ENCODE measurements around the gene CLSTN3. TPM values are rescaled to one million over a fixed set of nuclear protein-coding genes. Genes with fewer than 3 reads are reported as not detected.

Gene CLSTN3
- total RNA-seq, 1 experiment from 2014 or later: 40.2 TPM

DNA sequence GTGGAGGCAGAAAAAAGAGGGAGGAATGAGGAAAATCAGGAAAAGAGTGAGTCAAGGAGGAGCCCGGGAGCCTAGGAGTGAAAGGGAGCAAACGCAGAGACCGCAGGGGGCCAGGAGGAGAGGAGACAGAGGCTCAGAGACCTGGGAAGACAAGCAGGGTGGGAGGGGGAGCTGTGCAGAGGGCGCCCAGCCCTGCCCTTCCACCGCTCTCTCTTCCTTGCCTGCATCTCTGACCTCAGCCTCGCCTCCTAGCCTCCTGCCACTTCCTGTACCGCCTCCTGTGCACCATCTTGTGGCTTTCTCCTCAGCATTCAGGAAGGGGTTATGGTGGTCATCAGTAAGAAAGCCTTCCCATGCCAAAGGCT lies 1.3 kb downstream of the CLSTN3 start:
- BruUV-seq (replicated peaks): no TSS peak
- Mint-ChIP-seq H3K27me3 (ENCODE audit: insufficient read depth, unreplicated experiment) (no peaks in the 10 kb centered on the region), H3K27ac (ENCODE audit: unreplicated experiment) (no peak overlapping the region), H3K36me3 (ENCODE audit: insufficient read depth, unreplicated experiment) (peaks cover 27% of the 10 kb centered on the region), H3K4me1 (ENCODE audit: low read depth, unreplicated experiment) (peaks cover 35% of the 10 kb centered on the region), H3K9me3 (ENCODE audit: unreplicated experiment) (no peaks in the 10 kb centered on the region), H3K4me3 (ENCODE audit: unreplicated experiment) (peak overlapping the region; percentile 86)
- CTCF ChIA-PET: interaction anchor here (1.4 kb wide), 1 partner anchor 22 kb away, joined by 5 read pairs; the partner anchor contains the start of gene C1RL
- intact Hi-C loops (cut with micrococcal nuclease; ENCODE audit: unreplicated experiment): no loop called here
- POLR2A ChIA-PET: interaction anchor here (1.1 kb wide), 1 partner anchor 185 kb away, joined by 3 read pairs; no protein-coding TSS in a partner anchor
- H3K4me3 ChIP-seq (ENCODE audit: low read depth, low read length): peak overlapping the region; percentile 70
- TF ChIP-seq, protein P1, sequence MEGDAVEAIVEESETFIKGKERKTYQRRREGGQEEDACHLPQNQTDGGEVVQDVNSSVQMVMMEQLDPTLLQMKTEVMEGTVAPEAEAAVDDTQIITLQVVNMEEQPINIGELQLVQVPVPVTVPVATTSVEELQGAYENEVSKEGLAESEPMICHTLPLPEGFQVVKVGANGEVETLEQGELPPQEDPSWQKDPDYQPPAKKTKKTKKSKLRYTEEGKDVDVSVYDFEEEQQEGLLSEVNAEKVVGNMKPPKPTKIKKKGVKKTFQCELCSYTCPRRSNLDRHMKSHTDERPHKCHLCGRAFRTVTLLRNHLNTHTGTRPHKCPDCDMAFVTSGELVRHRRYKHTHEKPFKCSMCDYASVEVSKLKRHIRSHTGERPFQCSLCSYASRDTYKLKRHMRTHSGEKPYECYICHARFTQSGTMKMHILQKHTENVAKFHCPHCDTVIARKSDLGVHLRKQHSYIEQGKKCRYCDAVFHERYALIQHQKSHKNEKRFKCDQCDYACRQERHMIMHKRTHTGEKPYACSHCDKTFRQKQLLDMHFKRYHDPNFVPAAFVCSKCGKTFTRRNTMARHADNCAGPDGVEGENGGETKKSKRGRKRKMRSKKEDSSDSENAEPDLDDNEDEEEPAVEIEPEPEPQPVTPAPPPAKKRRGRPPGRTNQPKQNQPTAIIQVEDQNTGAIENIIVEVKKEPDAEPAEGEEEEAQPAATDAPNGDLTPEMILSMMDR (IDR thresholded peaks at IDR 0.05; ENCODE audit: insufficient read depth in 1 of 2, low read depth in 1 of 2, low read length in 1 of 2, severe bottlenecking in 1 of 2, unreplicated experiment in 1 of 2): no peak
- no peak for DNase-seq
- H3K9me3 ChIP-seq: no peaks in the 10 kb centered on the region
- H3K36me3 ChIP-seq (ENCODE audit: control insufficient read depth, insufficient read depth, low read length): peaks cover 2% of the 10 kb centered on the region; the same call in 1 of the 2 replicates
- H3K27me3 ChIP-seq (replicated peaks; ENCODE audit: control insufficient read depth, insufficient read depth, low read length): no peaks in the 10 kb centered on the region
- peaks cover 30% of the 10 kb centered on the region for H3K4me1 ChIP-seq

DNA sequence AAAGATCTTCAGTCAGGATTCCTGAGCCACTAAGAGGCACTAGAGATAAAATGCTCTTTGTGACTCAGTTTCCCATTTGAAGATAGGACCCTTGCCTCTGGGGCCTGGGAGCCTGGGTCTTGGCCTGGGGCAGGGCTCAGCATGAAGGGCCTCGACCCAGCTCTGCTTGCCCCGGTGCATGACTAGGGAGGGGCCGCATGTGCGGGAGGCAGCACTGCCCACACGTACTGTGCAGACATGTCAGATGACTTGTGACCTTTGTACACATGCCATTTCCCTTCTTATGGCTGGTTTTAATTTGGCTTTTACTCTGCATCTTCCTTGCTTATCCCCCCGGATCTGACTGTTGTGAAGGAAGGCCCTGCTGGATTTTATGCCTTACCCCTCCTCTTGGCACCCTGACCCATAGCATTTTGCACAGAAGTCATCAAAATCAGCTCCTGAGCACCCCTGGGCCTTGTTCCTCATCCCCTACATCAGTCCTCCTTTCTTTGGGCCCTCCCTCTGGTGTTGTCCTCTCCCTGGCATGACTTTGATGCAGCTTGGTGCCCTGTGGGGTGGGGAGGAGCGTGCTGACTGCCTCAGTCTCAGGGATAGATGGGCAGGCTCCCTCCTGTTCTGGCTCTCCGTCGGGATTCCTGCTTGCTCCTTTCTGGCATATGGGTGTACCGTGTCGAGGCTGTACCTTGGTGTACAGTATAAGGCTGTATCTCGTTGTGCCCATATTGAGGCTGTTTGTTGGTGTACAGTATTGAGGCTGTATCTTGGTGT lies 4.4 kb downstream of the CLSTN3 start:
- Histone ChIP-seq H3K4me3 (ENCODE audit: low read depth, low read length) (no peak overlapping the region), H3K27me3 (replicated peaks; ENCODE audit: control insufficient read depth, insufficient read depth, low read length) (no peaks in the 10 kb centered on the region), H3K4me1 (peaks cover 10% of the 10 kb centered on the region; the same call in 1 of the 2 replicates), H3K36me3 (ENCODE audit: control insufficient read depth, insufficient read depth, low read length) (peaks cover 2% of the 10 kb centered on the region; the same call in 1 of the 2 replicates), H3K9me3 (no peaks in the 10 kb centered on the region)
- Mint-ChIP-seq H3K27ac (ENCODE audit: unreplicated experiment) (no peak overlapping the region), H3K4me1 (ENCODE audit: low read depth, unreplicated experiment) (peaks cover 15% of the 10 kb centered on the region), H3K9me3 (ENCODE audit: unreplicated experiment) (no peaks in the 10 kb centered on the region), H3K4me3 (ENCODE audit: unreplicated experiment) (no peak overlapping the region), H3K36me3 (ENCODE audit: insufficient read depth, unreplicated experiment) (peaks cover 32% of the 10 kb centered on the region), H3K27me3 (ENCODE audit: insufficient read depth, unreplicated experiment) (no peaks in the 10 kb centered on the region)
- DNase-seq: no peak
- TF ChIP-seq, protein P1 (IDR thresholded peaks at IDR 0.05; ENCODE audit: insufficient read depth in 1 of 2, low read depth in 1 of 2, low read length in 1 of 2, severe bottlenecking in 1 of 2, unreplicated experiment in 1 of 2): no peak
- BruUV-seq (replicated peaks): no TSS peak
- intact Hi-C loops (cut with micrococcal nuclease; ENCODE audit: unreplicated experiment): no loop called here
- ChIA-PET CTCF (no interaction called here), POLR2A (no interaction called here)

DNA sequence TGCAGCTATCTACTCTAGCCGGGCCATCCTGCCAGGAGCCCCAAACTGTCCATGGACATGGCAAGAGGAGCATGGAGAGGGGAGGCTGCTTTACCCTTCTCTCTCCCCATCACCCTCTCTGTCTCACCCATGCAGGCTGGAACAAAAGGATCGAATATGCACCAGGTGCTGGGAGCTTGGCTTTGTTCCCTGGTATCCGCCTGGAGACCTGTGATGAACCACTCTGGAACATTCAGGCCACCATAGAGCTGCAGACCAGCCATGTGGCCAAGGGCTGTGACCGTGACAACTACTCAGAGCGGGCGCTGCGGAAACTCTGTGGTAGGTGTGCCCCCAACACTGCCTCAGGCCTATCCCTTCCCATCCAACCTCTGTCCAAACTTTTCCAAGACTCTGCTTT lies 5.9 kb downstream of the CLSTN3 start:
- Mint-ChIP-seq H3K36me3 (ENCODE audit: insufficient read depth, unreplicated experiment) (peaks cover 17% of the 10 kb centered on the region), H3K4me1 (ENCODE audit: low read depth, unreplicated experiment) (peaks cover 8% of the 10 kb centered on the region)
- no TSS peak for BruUV-seq (replicated peaks)

More for the DNA sequence above, 5.9 kb downstream of the CLSTN3 start:
- H3K9me3 ChIP-seq: no peaks in the 10 kb centered on the region
- no peaks in the 10 kb centered on the region for H3K27me3 Mint-ChIP-seq (ENCODE audit: insufficient read depth, unreplicated experiment)
- ChIA-PET CTCF (no interaction called here), POLR2A (interaction anchor here (0.7 kb wide), 1 partner anchor 58 kb away, joined by 3 read pairs; no protein-coding TSS in a partner anchor)
- no peaks in the 10 kb centered on the region for H3K9me3 Mint-ChIP-seq (ENCODE audit: unreplicated experiment)
- peaks cover 7% of the 10 kb centered on the region; the same call in 1 of the 2 replicates for H3K4me1 ChIP-seq
- H3K27ac Mint-ChIP-seq (ENCODE audit: unreplicated experiment): no peak overlapping the region
- H3K36me3 ChIP-seq (ENCODE audit: control insufficient read depth, insufficient read depth, low read length): peaks cover 2% of the 10 kb centered on the region; the same call in 1 of the 2 replicates
- TF ChIP-seq, protein P1 (IDR thresholded peaks at IDR 0.05; ENCODE audit: insufficient read depth in 1 of 2, low read depth in 1 of 2, low read length in 1 of 2, severe bottlenecking in 1 of 2, unreplicated experiment in 1 of 2): no peak
- intact Hi-C loops (cut with micrococcal nuclease; ENCODE audit: unreplicated experiment): no loop called here
- no peak overlapping the region for H3K4me3 ChIP-seq (ENCODE audit: low read depth, low read length)
- no peaks in the 10 kb centered on the region for H3K27me3 ChIP-seq (replicated peaks; ENCODE audit: control insufficient read depth, insufficient read depth, low read length)
- DNase-seq: no peak
- no peak overlapping the region for H3K4me3 Mint-ChIP-seq (ENCODE audit: unreplicated experiment)

Data from Caco-2 (cell line).